ENCODE data around the gene CREBRF.

GRCh38 chr5:173108914-173109313 lies 52.8 kb downstream of the CREBRF start:
- TF ChIP-seq EZH2 (IDR thresholded peaks at IDR 0.05; ENCODE audit: borderline replicate concordance, low read depth, low read length, severe bottlenecking), result no peak
- TF ChIP-seq CTCF (IDR thresholded peaks at IDR 0.05; ENCODE audit: borderline replicate concordance, extremely low read depth, low read length, poor library complexity, severe bottlenecking), result no peak
